Measurements from ENCODE around the gene HDGFL3.
A peak's percentile ranks its signal among the peaks of the same experiment; 100 is the strongest.
"Not testable (repeated sequence)": the region's sequence is repeated elsewhere in the genome, so short reads cannot be mapped to it uniquely, and the experiment has no call there.

The HDGFL3 gene

DNA sequence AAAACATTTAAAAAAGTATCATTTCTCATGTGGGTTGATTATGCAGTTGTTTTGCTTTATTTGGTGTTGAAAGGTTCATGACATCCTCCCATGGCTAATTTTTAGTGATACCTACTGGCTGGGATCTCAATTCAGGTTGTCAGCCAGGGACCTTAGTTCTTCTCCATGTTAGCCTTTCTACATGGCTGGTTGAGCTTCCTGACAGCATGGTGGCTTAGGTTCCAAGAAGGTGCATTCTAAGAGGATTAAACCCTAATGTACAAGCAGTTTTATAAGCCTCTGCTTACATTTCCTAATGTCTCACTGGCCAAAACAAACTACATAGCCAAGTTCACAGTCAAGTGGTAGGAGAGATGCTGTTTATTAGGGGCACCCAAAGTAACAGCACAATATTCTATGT, 109.5 kb downstream of the HDGFL3 start:
- DNase-seq, result no peak

DNA sequence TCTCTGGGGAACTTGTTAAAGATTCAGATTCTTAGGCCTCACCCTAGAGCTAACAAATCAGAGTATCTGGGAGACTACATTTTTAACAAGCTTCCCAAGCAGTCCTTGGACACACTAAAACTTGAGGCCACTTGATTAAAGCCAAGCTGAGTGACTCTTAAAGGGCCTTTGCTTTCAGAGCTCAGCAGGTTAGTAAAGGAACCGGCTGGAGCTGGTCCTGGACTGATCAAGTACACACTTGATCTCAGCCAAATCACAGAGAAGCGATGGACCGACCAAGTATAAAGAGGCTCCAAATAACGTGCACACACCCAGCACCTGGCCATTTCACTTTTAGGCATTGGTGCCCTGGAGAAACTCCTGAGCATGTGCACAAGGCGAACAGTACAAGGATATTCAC, 113.0 kb downstream of the HDGFL3 start:
- no peak for DNase-seq

DNA sequence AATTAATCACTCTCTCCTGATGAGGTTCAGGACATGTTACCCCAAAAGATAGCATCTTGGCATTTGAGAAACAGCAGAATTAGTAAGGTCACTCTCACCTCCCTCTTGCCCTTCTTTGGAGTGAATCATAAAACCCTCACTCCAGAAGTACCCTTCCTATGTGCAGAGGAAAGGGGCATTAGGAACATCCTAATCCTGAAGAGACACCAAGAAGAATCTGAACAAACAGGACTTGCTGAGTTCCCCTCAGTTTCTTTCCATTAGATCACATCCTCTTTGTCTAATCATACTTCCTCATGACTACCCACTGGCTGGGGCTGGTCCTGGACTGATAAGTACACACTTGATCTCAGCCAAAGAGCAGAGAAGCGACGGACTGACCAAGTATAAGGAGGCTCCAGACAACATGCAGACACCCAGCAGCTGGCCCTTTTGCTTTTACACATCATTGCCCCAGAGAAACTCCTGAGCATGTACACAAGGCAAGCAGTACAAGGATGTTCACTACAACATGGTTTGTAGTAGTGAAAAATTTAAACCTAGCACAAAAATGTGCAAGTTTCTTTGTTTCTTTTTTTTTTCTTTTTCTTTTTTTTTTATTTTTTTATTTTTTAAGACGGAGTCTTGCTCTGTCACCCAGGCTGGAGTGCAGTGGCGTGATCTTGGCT, 115.2 kb downstream of the HDGFL3 start:
- DNase-seq, result peak; percentile 78 to 87

DNA sequence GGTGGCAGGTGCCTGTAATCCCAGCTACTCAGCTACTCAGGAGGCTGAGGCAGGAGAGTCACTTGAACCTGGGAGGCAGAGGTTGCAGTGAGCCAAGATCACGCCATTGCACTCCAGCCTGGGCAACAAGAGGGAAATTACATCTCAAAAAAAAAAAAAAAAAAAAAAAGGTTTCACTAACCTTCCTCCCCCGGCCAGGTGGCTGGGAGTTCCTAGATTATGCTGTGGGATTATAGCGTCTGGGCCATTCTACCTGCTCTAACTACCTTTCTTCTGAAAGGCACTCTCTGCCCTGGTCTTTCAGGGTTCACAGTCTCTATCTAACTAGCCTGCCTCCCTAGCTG, 115.7 kb downstream of the HDGFL3 start:
- DNase-seq, result not testable (repeated sequence)

DNA sequence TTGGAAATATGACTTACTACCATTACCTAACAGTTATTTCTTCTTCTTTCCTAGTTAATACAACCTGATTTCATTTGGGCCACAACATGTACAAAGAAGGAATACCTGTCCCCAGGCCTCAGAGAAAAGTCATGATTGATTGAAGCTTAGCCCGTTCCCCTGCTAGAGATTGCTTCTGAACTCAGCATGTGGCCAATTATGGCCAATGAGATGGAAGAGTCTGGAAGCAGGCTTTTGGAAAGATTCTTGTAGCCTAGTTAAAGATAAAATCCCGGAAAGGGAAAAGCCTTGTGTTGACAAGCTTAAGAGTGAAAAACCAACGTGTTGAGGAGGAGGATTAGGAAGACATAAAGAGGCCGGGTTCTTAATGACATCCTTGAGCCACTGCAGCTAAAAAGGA, 117.2 kb downstream of the HDGFL3 start:
- DNase-seq, result no peak

DNA sequence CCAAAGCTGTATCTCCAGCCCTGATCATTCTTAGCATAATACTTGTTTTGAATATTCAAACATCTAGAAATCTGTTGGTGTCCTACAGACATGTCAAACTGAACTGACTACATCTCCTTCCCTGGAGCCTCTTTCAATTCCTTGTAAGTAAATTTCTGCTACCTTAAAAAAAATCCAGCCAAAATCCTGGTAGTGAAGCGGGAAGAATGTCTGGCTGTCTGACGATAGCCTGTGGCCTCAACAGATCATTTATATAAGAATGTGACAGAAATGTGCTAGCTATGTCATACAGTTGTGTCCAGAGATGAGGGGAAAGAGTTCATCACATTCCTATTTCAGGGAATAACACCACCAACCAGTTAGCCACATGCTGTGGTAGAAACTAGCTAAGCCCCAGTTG, 118.7 kb downstream of the HDGFL3 start:
- no peak for DNase-seq

DNA sequence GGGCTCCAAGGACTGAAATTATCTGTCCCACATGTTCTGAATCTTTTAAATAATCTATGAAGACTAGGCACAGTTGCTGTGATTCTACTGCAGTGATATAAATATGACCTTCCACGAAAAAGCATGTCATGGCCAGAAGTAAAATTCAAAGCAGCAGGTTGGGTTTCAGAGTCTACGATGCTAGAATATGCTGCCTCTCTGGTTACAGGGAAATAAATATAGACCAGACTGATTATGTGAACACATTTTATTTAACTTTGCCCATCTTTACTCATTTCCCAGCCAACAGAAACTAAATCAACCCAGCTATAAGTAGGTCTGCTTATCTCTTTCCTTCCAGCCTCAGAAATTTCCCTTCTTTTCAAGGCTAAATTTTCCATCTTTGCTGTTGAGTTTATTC, 120.0 kb downstream of the HDGFL3 start:
- no peak for DNase-seq

DNA sequence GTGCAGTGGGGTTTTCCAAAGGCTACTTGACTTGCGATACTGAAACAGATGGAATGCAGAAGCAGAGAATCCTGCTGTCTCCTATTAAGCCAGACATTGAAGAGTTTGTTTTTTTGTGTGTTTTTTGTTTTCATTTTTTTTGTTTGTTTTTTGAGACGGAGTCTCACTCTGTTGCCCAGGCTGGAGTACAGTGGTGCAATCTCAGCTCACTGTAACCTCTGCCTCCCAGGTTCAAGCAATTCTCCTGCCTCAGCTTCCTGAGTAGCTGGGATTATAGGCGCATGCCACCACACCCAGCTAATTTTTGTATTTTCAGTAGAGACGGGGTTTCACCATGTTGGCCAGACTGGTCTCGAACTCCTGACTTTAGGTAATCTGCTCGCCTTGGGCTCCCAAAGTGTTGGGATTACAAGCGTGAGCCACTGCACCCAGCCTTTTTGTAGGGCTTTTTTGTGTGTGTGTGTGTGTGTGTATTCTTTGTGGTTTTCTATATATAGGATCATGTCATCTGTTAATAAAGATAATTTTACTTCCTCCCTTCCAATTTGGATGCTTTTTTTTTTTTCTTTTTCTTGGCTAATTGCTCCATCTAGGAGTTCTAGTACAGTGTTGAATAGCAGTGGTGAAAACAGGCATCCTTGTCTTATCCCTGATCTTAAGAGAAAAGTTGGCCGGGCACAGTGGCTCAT, 121.6 kb downstream of the HDGFL3 start:
- DNase-seq, result not testable (repeated sequence)

DNA sequence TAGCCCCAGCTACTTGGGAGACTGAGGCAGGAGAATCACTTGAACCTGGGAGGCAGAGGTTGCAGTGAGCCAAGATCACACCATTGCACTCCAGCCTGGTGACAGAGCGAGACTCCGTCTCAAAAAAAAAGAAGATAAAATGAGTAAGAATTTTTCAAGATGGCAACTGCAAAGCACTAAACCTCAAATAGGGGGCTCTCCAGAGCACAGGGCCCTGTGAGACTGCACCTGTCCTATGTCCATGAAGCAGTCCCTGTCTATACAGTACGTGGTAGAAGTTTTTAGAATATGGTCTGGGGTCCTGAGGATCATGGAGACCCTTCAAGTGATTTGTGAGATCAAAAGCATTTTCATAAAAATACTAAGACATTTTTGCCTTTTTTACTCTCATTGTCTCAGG, 122.2 kb downstream of the HDGFL3 start:
- DNase-seq, result not testable (repeated sequence)

DNA sequence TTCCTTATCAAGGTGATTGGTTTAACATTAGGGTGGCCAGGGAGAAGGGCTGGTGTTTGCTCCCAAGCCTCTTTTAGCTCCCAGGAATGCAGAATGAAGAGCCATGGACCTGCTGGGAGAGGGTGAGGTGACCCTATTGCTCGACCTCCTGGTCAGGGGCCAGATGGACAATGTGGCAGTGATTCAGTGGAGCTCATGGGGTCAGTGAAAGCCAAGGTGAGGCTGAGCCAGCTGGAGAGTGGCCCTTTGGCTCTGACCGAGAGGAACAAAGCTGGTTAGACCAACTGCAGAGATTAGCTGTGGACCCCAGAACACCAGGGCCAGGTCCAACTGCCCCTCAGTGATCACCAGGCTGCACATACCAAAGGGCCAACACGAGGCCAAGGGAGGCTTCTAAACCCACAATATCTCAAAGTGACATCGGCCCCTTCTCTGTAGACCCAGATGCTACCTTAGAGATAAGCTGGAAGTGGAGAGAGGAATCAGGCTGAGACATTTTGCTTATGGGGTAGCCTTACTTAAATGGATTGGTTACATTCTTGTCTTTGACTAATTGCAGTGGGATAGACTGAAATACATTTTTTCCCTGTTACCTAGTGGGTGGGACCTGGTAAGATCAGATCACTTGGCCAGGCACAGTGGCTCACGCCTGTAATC, 124.8 kb downstream of the HDGFL3 start:
- no peak for DNase-seq

DNA sequence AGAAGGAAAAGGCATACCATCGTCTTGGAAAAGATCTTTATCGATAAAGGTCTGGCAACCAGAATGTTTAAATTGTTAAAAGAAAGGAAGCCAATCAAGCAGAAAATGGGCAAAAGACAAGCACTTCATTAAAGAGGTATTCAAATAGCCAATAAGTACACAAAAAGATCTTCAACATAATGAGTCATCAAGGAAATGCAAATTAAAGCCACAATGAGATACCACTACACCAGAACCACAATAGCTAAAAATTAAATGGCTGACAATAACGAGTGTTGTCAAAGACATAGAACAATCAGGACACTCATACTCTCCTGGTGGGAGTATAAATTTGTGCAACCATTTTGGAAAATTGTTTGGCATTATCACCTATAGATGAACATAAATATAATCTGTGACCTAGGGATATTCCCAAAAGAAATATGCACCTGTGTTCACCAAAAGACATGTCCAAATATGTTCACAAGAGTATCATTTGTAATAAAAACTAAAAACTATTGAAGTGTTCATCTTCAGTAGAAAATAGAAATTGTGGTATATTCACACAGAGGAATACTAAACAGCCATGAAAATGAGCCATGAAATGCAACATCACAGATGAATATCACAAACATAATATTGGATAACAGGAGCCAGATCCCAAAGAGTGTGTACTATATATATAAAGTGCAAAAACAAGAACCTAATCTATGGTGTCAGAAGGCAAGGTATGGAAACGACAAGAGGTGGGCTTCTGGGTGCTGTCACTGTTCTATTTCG, 126.2 kb downstream of the HDGFL3 start:
- no peak for DNase-seq

DNA sequence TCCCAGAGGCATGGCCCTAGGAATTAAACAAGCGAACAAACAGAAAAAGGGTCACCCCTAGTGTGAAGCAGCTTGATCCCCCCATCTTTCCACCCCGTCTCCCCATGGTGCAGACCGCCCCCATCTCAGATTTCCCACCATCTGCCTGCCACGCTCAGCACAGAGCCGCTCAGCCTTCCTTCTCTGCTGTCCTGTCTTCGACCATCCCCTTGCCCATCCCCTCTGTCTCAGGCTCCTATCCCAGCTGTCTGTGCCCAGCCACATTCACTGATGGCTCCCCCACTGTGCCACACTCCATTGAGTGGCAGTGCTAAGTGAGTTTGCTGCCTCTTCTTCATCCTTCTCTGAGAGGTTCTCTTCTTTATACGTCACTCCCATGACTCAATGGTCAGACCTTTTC, 128.9 kb downstream of the HDGFL3 start:
- DNase-seq, result no peak

Measured in inflammatory macrophage treated with lipopolysaccharide for 1 hour (primary cell).